CD14-positive monocyte (primary cell): ENCODE measurements around the gene MED9. TPM values are rescaled to one million over a fixed set of nuclear protein-coding genes. Genes with fewer than 3 reads are reported as not detected.
A peak's percentile ranks its signal among the peaks of the same experiment; 100 is the strongest.

ENCODE experiments used
- DNase-seq, 3 donors: peaks; one replicate each; pipeline ENCODE4 v3.0.0-alpha.2; 2011 to 2022
- H2AFZ ChIP-seq: 2 replicates; pipeline ENCODE4 v1.6.0; 2012; ENCODE audit warnings: mild to moderate bottlenecking, low read depth, low read length, inconsistent platforms; ENCODE audit not compliant: insufficient read depth, poor library complexity, severe bottlenecking
- H3K27ac ChIP-seq, 2 donors: 1 replicate in 1 of 2; 2 replicates in 1 of 2; pipeline ENCODE4 v1.5.1; 2012 to 2013; ENCODE audit warnings: low read length in 2 of 2, control low read depth in 1 of 2, inconsistent platforms in 1 of 2, low read depth in 1 of 2, mild to moderate bottlenecking in 1 of 2
- H3K27me3 ChIP-seq, 2 donors: one replicate each; pipeline versions ENCODE4 v1.6.0 to v1.6.1; 2011 to 2013; ENCODE audit warnings: low read length in 2 of 2; ENCODE audit not compliant: control insufficient read depth in 2 of 2, insufficient read depth in 2 of 2
- H3K36me3 ChIP-seq, 2 donors: replicated peaks in 1 of 2; 1 replicate in 1 of 2; 2 replicates in 1 of 2; pipeline versions ENCODE4 v1.5.1 to v1.6.1; 2012 to 2013; ENCODE audit warnings: low read length in 2 of 2, control low read depth in 1 of 2, inconsistent platforms in 1 of 2, mild to moderate bottlenecking in 1 of 2; ENCODE audit not compliant: insufficient read depth in 2 of 2, control insufficient read depth in 1 of 2
- H3K4me1 ChIP-seq, 2 donors: 1 replicate in 1 of 2; 2 replicates in 1 of 2; pipeline versions ENCODE4 v1.5.1 to v1.6.1; 2012 to 2013; ENCODE audit warnings: low read length in 2 of 2, control low read depth in 1 of 2, inconsistent platforms in 1 of 2, mild to moderate bottlenecking in 1 of 2, moderate library complexity in 1 of 2; ENCODE audit not compliant: insufficient read depth in 2 of 2, control insufficient read depth in 1 of 2
- H3K4me2 ChIP-seq: replicated peaks from 2 replicates; pipeline ENCODE3; 2012; ENCODE audit warnings: low read length, moderate library complexity, mild to moderate bottlenecking; ENCODE audit not compliant: poor library complexity, severe bottlenecking; ENCODE audit errors: extremely low read depth
- H3K4me3 ChIP-seq, 3 experiments: fragments of 200-600 bp in 1 of 3; sonication (generic) in 1 of 3; replicated peaks in 1 of 3; 1 replicate in 2 of 3; 2 replicates in 1 of 3; pipeline ENCODE4 v1.5.1; 2011 to 2013; ENCODE audit warnings: low read length in 3 of 3, mild to moderate bottlenecking in 3 of 3, control low read depth in 2 of 3, low read depth in 2 of 3, inconsistent platforms in 1 of 3, moderate library complexity in 1 of 3
- H3K79me2 ChIP-seq: 2 replicates; pipeline ENCODE4 v1.6.0; 2012; ENCODE audit warnings: mild to moderate bottlenecking, control low read depth, inconsistent platforms, low read length, moderate library complexity; ENCODE audit not compliant: insufficient read depth
- H3K9ac ChIP-seq: 2 replicates; pipeline ENCODE4 v1.6.0; 2017; ENCODE audit warnings: low read length, mild to moderate bottlenecking; ENCODE audit not compliant: insufficient read depth, poor library complexity, severe bottlenecking
- H3K9me3 ChIP-seq, 2 donors: replicated peaks in 1 of 2; 1 replicate in 1 of 2; 2 replicates in 1 of 2; pipeline versions ENCODE4 v1.5.1 to v1.6.1; 2012 to 2013; ENCODE audit warnings: low read length in 2 of 2, control low read depth in 1 of 2; ENCODE audit not compliant: control insufficient read depth in 1 of 2, insufficient read depth in 1 of 2
- H4K20me1 ChIP-seq: 2 replicates; pipeline ENCODE4 v1.6.0; 2012; ENCODE audit warnings: mild to moderate bottlenecking, low read length, control low read depth, moderate library complexity; ENCODE audit not compliant: insufficient read depth
- H3K27ac Mint-ChIP-seq, 7 donors: one replicate each; pipeline ENCODE4 v1.8.0; 2020; ENCODE audit warnings: mild to moderate bottlenecking in 7 of 7, mixed read lengths in 7 of 7, moderate library complexity in 6 of 7, inconsistent platforms in 2 of 7
- H3K27me3 Mint-ChIP-seq, 3 donors: one replicate each; pipeline ENCODE4 v1.8.0; 2021 to 2022; ENCODE audit warnings: low read depth in 3 of 3, mild to moderate bottlenecking in 3 of 3, mixed read lengths in 3 of 3, moderate library complexity in 3 of 3, inconsistent platforms in 1 of 3
- H3K36me3 Mint-ChIP-seq, 2 donors: one replicate each; pipeline ENCODE4 v1.8.0; 2020; ENCODE audit warnings: mixed read lengths in 2 of 2, inconsistent platforms in 1 of 2, mild to moderate bottlenecking in 1 of 2
- H3K4me1 Mint-ChIP-seq: one replicate; pipeline ENCODE4 v1.8.0; 2020; ENCODE audit warnings: mild to moderate bottlenecking, mixed read lengths
- H3K4me3 Mint-ChIP-seq, 2 donors: one replicate each; pipeline ENCODE4 v1.8.0; 2020; ENCODE audit warnings: mild to moderate bottlenecking in 2 of 2, mixed read lengths in 2 of 2, moderate library complexity in 1 of 2
- H3K9me3 Mint-ChIP-seq, 7 donors: one replicate each; pipeline ENCODE4 v1.8.0; 2020 to 2022; ENCODE audit warnings: mixed read lengths in 7 of 7, mild to moderate bottlenecking in 6 of 7, moderate library complexity in 6 of 7, inconsistent platforms in 2 of 7
- WGBS: methylation state at CpG from one replicate; pipeline ENCODE4 v1.1.5; 2013; ENCODE audit warnings: missing lambda C conversion rate; ENCODE audit not compliant: insufficient coverage; 5-methylcytosine and 5-hydroxymethylcytosine counted together
- intact Hi-C, 2 donors: fragments of 100-400 bp; cut with micrococcal nuclease; formaldehyde crosslinking; loops; one replicate each; pipeline versions ENCODE4 v1.15.0 to v1.15.1; 2023
- polyA plus RNA-seq, 3 donors: library from polyadenylated mRNA; depleted of rRNA in 1 of 3; unstranded in 2 of 3; stranded (reverse) in 1 of 3; fragments of 300-500 nt in 2 of 3; fragments of >200 nt in 1 of 3; fragmentation: Illumina TruSeq in 2 of 3; gene quantifications; 1 replicate in 2 of 3; 2 replicates in 1 of 3; pipeline ENCODE4 v1.2.3, GENCODE V29; 2012 to 2021
- TF ChIP-seq, protein P1 (sequence below): fragments of 200-600 bp; IDR thresholded peaks from one replicate; pipeline ENCODE4 v1.8.0; 2022; ENCODE audit warnings: antibody characterized with exemption, mild to moderate bottlenecking

The MED9 gene
- polyA plus RNA-seq, 3 donors: 5.6 to 6.9 (median 6.1) TPM

DNA sequence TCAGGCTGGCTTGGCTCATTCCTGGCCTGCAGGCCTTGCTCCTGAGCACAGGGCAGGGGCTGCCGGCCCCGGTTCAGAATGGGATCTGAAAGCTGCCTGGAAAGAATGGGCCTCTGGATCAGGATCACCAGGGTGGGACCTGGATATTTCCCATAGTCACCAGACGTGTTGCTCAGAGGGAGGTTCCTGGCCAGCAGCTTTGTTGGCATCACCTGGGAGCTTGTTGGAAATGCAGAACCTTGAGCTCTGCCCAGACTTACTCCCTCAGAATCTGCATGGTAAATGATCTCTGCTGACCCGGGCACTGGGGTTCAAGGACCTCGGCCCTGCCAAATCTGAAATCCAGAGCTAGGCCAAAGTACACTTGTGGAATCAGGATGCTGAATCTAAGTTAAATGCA is 29.5 kb upstream of the MED9 start:
- Mint-ChIP-seq H3K36me3 (no peaks in the 10 kb centered on the region), H3K9me3 (no peaks in the 10 kb centered on the region), H3K4me1 (no peaks in the 10 kb centered on the region), H3K27me3 (peaks cover 0 to 2% (median 1%) of the 10 kb centered on the region in 3 donors), H3K27ac (no peak overlapping the region), H3K4me3 (no peak overlapping the region)
- no peaks in the 10 kb centered on the region for H3K4me1 ChIP-seq
- no peaks in the 10 kb centered on the region for H3K9me3 ChIP-seq
- intact Hi-C loops: no loop called here
- H3K79me2 ChIP-seq: no peaks in the 10 kb centered on the region
- H4K20me1 ChIP-seq: no peaks in the 10 kb centered on the region
- WGBS: 95% methylated on average over 5 of the region's 5 CpGs
- H3K27ac ChIP-seq: no peak overlapping the region
- H3K27me3 ChIP-seq: no peaks in the 10 kb centered on the region
- no peak overlapping the region for H3K4me3 ChIP-seq
- no peaks in the 10 kb centered on the region for H3K36me3 ChIP-seq
- H3K4me2 ChIP-seq: no peak overlapping the region
- TF ChIP-seq, protein P1, sequence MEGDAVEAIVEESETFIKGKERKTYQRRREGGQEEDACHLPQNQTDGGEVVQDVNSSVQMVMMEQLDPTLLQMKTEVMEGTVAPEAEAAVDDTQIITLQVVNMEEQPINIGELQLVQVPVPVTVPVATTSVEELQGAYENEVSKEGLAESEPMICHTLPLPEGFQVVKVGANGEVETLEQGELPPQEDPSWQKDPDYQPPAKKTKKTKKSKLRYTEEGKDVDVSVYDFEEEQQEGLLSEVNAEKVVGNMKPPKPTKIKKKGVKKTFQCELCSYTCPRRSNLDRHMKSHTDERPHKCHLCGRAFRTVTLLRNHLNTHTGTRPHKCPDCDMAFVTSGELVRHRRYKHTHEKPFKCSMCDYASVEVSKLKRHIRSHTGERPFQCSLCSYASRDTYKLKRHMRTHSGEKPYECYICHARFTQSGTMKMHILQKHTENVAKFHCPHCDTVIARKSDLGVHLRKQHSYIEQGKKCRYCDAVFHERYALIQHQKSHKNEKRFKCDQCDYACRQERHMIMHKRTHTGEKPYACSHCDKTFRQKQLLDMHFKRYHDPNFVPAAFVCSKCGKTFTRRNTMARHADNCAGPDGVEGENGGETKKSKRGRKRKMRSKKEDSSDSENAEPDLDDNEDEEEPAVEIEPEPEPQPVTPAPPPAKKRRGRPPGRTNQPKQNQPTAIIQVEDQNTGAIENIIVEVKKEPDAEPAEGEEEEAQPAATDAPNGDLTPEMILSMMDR: no peak
- no peak overlapping the region for H2AFZ ChIP-seq
- DNase-seq: no peak
- H3K9ac ChIP-seq: no peak overlapping the region

DNA sequence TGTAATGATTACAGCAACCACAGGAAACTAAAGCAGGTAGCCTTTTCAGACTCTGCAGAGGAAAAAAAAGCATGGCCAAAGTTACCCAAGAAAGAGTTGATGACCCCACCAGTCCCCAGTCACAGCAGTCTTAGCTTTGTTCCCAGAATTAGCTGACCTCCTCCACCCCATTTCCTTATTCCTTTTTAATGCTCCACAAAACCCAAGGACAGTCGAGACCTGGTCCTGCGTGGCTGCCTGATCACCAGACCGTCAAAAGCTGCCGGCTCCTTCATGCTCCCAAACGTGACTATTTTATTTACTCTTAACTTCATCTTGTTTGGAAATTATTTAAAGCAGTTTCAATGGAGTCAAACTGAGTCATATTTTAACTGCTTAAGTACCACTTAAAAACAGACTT is 28.7 kb upstream of the MED9 start:
- H3K27ac ChIP-seq: no peak overlapping the region
- no peak for DNase-seq

More for the DNA sequence above, 28.7 kb upstream of the MED9 start:
- H3K27me3 ChIP-seq: no peaks in the 10 kb centered on the region
- no peak overlapping the region for H3K4me2 ChIP-seq
- Mint-ChIP-seq H3K4me1 (no peaks in the 10 kb centered on the region), H3K36me3 (no peaks in the 10 kb centered on the region), H3K4me3 (no peak overlapping the region), H3K27me3 (peaks cover 0 to 2% (median 1%) of the 10 kb centered on the region in 3 donors), H3K27ac (peak overlapping the region in 1 of 7 donors; percentile 24), H3K9me3 (no peaks in the 10 kb centered on the region)
- H3K9ac ChIP-seq: no peak overlapping the region
- 100% methylated on average over 3 of the region's 5 CpGs for WGBS
- no peaks in the 10 kb centered on the region for H4K20me1 ChIP-seq
- intact Hi-C loops: no loop called here
- TF ChIP-seq, protein P1: no peak
- H3K4me3 ChIP-seq: no peak overlapping the region
- H3K4me1 ChIP-seq: no peaks in the 10 kb centered on the region
- H2AFZ ChIP-seq: no peak overlapping the region
- H3K79me2 ChIP-seq: no peaks in the 10 kb centered on the region
- no peaks in the 10 kb centered on the region for H3K36me3 ChIP-seq
- no peaks in the 10 kb centered on the region for H3K9me3 ChIP-seq
